ENCODE measurements around the gene NEURL1B.

- TF ChIP-seq CTCF (IDR thresholded peaks at IDR 0.05) (no peak), POLR2A (IDR thresholded peaks at IDR 0.05) (no peak)
These were observed 47.5 kb downstream of the NEURL1B start for GRCh38 chr5:172688349-172689217.
